Left cardiac atrium (tissue), 4 donors: ENCODE measurements around the gene CITED2. TPM values are rescaled to one million over a fixed set of nuclear protein-coding genes. Genes with fewer than 3 reads are reported as not detected.
"Not testable (repeated sequence)": the region's sequence is repeated elsewhere in the genome, so short reads cannot be mapped to it uniquely, and the experiment has no call there.

ENCODE experiments used
- ATAC-seq, 2 donors: fragments of 200-7000 bp; cut with Tn5 transposase; one replicate each; pipeline ENCODE4 v1.9.1; 2020; ENCODE audit warnings: mild to moderate bottlenecking in 2 of 2, moderate library complexity in 2 of 2
- DNase-seq: peaks from one replicate; pipeline ENCODE4 v3.0.0-alpha.2; 2020
- intact Hi-C, 2 donors: fragments of 100-400 bp; cut with DNase I; formaldehyde crosslinking; loops; one replicate each; pipeline versions ENCODE4 v1.14.1 to v1.15.1; 2022 to 2023
- total RNA-seq, 2 donors: library from RNA; stranded (reverse); fragmentation: NEBNext Ultra II Directional; extraction: Animal tissue kit (Norgen Biotek cat#: 25700); gene quantifications; one replicate each; pipeline ENCODE4 v1.2.1, GENCODE V29; 2021
- donor health status: DM: no; HTN: yes; CAD: no.
- donor health status: DM: no; HTN: yes; CAD: no; lungs with severe emphysema.
- donor health status: DM: yes; HTN: yes; CAD: no.
- donor health status: Dilated cardiomyopathy.

CITED2 gene
- total RNA-seq, 2 donors from 2014 or later = 51.3 to 121 TPM

DNA sequence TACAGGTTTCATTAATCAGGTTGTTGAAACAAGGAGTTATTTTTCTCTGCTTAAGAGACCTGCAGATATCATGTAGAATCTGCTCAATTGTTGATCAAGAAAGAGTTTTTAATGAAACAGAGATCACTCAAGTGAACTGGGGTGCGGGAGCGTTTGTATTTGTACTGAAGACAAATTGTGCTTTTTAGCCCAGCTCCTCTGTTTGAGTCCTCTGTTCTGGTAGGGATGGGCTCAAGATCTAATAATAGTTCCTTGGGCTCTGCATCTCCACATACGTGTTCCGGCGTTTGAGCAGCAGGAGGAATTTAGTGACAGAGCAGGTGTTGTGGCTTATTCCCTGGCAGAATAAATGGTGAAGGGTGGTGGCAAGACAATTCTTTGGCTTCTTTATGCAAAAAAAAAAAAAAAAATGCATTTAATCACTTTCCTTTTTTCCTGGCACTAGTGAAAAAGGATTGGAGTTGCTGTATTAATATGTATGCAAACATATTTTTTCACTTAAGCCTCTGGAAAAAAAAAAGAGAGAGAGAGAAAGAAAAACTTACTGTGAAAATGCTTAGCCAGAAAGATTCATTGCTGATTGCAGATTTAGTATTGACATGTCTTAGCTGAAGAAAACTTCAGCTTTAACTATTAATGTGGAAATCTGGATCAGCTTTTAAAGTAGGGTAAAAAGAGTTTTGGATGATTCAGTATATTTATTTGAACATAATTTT lies 4.0 kb downstream of the CITED2 start:
- intact Hi-C loops = loop anchor here (5.0 to 10.0 kb wide), 4 partner anchors 394 to 704 kb away; no protein-coding TSS in a partner anchor
- ATAC-seq = no peak
- no peak for DNase-seq

- no peak for ATAC-seq
- intact Hi-C loops = loop anchor here (5.0 to 10.0 kb wide), 7 partner anchors 75 to 705 kb away; partner anchors contain the start of gene TXLNB (in 1 of the 2)
- no peak for DNase-seq
Measured at GRCh38 chr6:139369568-139370282, 4.7 kb downstream of the CITED2 start.

DNA sequence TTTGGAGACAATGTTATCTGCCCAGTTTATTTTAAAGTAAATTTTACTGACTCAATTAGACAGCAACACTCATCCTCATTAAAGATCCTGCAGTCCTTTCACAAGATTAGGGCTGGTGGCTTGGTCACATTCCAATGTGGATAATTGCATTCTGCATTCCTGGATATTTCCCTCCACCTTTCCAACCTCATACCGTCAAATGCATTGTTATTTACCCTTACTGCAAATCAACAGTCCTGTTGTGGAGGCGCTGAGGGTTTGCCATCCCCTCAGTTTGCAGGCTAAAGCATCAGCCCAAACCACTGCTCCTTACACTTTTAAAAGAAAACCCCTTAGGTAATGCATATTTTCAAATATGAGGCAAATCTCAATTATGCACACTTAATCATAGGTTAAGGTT lies 5.4 kb downstream of the CITED2 start:
- intact Hi-C loops = loop anchor here (10.0 kb wide), 3 partner anchors 74 to 554 kb away; partner anchors contain the start of gene TXLNB (in 1 of the 2)
- DNase-seq (no peak), ATAC-seq (no peak)

- intact Hi-C loops = loop anchor here (10.0 kb wide), 3 partner anchors 74 to 554 kb away; partner anchors contain the start of gene TXLNB (in 1 of the 2)
- no peak for ATAC-seq
- no peak for DNase-seq
Measured at GRCh38 chr6:139368661-139369060, 5.8 kb downstream of the CITED2 start.

DNA sequence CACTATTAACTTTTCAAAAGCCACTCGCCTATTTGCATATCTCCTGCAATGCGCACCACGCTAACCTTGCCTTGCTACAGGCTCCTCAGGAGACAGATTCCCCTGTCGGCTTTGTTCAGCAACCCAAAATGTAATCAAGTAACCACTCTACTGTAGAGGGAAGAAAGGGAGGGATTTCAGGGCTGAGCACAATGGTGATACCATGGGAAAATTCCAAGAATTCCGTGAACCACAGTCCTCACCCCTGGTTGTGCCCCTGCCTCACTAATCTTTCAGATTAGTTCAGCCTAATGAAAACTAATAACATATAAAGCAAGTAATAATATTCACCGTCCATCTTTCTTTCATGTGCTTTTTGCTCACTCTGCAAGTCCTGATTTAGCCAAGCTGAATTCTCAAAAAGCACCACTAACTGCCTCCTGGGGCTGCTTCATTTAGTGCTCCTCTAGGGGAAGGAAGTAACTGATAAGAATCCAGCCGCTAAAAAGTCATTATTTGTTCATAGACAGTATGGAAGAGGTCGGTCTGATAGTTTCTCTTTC lies 6.6 kb downstream of the CITED2 start:
- intact Hi-C loops = loop anchor here (10.0 kb wide), 3 partner anchors 73 to 553 kb away; partner anchors contain the start of gene TXLNB (in 1 of the 2)
- ATAC-seq = no peak

DNA sequence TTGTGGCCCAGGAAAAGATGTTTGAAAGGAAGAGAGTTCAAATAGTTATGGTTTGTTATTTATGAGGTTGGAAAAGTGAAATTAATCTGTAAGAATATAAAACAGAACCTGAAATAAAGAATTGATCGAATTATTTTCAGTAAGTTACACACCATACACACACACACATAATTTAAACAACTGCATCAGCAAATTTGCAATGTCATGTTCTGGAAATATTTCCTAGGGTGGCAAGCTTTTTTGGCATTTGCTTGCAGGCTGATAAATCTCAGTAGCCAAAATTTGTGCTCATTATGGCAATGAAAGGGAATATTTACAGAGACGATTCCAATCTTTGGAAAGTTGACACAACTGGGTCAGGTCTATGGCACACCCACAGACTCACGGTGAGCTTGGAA lies 9.5 kb downstream of the CITED2 start:
- intact Hi-C loops = loop anchor here (1.0 to 10.0 kb wide), 6 partner anchors 70 to 550 kb away; partner anchors contain the start of gene TXLNB (in 1 of the 2)
- DNase-seq (no peak), ATAC-seq (no peak)

More for the DNA sequence above, 6.6 kb downstream of the CITED2 start:
- DNase-seq = no peak

- DNase-seq = no peak
- peak; percentile 18 to 50 for ATAC-seq
- intact Hi-C loops = loop anchor here (1.0 to 10.0 kb wide), 6 partner anchors 70 to 550 kb away; partner anchors contain the start of gene TXLNB (in 1 of the 2)
Measured at GRCh38 chr6:139364302-139364981, 10.0 kb downstream of the CITED2 start.

- intact Hi-C loops = loop anchor here (1.0 to 10.0 kb wide), 7 partner anchors 69 to 549 kb away; partner anchors contain the start of gene TXLNB (in 1 of the 2)
- not testable (repeated sequence) for DNase-seq, ATAC-seq
Measured at GRCh38 chr6:139363797-139364196, 10.7 kb downstream of the CITED2 start.

DNA sequence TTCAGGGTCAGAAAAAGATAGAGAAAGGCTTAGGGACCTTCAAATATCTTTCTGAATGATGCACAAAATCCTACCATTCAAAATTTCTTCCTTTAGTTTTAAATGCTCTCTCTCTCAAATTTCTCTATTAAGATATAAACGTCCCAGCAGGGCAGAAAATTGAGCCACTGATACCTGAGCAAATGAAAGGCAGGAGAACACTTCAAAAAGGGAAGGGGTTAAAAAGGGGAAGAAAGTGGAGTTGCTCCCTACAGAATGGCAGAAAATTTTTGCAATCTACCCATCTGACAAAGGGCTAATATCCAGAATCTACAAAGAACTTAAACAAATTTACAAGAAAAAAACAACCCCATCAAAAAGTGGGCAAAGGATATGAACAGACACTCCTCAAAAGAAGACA lies 11.3 kb downstream of the CITED2 start:
- DNase-seq, ATAC-seq: not testable (repeated sequence)
- intact Hi-C loops = loop anchor here (2.0 to 10.0 kb wide), 6 partner anchors 68 to 548 kb away; partner anchors contain the start of gene TXLNB (in 1 of the 2)

DNA sequence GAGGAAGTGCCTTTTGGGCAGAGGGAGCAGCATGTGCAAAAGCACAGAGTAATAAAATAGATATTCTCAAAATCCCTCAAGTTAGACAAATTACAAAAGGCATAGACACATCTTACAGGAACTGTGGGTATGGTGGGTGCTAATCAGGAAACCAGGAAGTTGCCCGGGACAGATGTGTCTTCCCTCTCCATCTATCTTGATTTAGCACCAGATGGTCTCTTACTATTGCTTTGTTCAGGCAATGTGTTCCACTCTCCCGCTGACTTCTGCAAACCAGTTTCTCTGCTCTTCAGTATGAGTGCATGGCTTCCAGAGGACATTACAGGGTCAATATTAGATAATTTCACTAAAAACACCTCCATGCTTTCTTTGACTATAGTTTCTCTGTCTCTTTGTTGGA lies 13.2 kb downstream of the CITED2 start:
- DNase-seq (no peak), ATAC-seq (peak in 1 of 2 donors; percentile 51)
- intact Hi-C loops = loop anchor here (5.0 to 10.0 kb wide), 5 partner anchors 66 to 546 kb away; partner anchors contain the start of gene TXLNB (in 1 of the 2)

DNA sequence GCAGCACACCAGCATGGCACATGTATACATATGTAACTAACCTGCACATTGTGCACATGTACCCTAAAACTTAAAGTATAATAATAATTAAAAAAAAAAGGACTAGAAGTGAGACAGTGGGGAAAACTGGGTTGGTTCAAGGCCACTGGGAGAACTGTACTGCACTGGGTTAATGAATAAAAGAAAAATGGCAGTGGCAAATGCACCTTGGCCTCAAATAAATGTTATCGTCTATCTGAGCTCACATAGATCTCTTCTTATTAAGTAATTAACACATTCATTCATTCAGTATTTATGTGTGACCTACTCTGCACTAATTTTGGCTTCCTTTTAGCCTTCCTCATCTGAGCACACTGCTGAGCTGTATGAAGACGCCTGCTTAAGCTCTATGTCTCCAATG lies 17.5 kb downstream of the CITED2 start:
- DNase-seq (no peak), ATAC-seq (no peak)
- intact Hi-C loops = no loop called here

DNA sequence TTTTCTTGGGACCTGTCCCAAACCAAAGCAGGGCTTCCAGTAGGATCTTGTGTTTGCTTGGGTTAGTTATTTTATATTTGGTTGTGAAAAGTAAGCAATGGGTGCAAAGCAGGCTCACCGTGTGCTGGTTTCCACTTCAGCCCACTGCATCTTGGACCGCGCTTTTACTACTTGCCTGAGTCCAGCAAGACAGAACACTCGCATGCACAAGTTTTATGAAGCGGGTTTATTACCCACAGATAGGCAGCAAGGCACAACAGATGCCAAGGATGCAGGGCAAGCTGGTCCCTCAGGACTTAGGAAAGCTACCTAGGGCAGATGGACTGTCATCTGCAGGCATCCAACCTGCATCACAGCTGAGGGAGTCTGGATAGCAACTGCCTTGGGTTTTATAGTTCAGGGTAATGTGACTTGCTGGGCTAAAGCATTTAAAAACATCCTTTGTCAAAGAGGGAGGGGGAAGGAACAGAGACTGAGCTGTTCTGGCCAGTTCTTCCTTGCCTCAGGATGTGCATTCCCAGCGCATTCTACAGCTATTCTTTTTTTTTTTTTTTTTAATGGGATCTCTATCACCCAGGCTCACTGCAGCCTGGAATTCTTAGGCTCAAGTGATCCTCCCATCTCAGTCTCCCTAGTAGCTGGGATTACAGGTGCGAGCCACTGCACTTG lies 18.5 kb downstream of the CITED2 start:
- intact Hi-C loops = no loop called here
- DNase-seq (no peak), ATAC-seq (no peak)

DNA sequence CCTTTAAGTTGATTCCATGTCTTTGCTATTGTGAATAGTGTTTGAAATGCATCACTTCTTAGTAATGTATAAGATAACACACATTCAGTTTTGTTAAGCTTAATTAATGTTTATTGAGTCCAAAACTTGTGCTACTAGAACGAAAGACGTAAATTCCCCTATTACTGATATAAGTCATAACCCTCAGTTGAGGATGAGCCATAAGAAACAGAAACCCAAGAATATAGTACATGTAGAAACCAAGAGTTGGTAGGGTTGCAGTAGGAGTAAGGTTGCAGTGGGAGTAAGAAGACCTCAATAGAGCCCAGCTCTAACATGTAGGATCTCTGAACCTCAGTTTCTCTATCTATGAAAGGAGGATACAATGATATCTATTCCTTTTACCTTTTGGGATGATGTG lies 19.3 kb downstream of the CITED2 start:
- intact Hi-C loops = no loop called here
- DNase-seq (no peak), ATAC-seq (no peak)

GRCh38 chr6:139354189-139354588 lies 20.3 kb downstream of the CITED2 start:
- intact Hi-C loops = no loop called here
- DNase-seq (no peak), ATAC-seq (no peak)

- intact Hi-C loops = no loop called here
- ATAC-seq (no peak), DNase-seq (no peak)
Measured at GRCh38 chr6:139349464-139350020, 24.9 kb downstream of the CITED2 start.

DNA sequence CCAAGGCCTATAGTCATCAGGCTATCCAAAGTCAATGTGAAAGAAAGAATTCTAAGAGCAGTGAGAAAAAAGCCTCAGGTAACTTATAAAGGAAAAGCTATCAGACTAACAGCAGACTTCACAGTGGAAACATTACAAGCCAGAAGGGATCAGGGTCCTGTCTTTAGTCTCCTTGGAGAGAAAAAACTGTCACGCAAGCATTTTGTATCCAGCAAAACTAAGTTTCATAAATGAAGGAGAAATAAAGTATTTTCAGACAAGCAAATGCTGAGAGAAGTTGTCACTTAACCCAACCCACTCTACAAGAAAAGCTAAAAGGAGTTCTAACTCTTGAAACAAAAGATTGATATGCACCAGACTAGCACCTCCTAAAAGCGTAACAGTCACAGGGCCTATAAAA lies 28.1 kb downstream of the CITED2 start:
- intact Hi-C loops = no loop called here
- DNase-seq = no peak

DNA sequence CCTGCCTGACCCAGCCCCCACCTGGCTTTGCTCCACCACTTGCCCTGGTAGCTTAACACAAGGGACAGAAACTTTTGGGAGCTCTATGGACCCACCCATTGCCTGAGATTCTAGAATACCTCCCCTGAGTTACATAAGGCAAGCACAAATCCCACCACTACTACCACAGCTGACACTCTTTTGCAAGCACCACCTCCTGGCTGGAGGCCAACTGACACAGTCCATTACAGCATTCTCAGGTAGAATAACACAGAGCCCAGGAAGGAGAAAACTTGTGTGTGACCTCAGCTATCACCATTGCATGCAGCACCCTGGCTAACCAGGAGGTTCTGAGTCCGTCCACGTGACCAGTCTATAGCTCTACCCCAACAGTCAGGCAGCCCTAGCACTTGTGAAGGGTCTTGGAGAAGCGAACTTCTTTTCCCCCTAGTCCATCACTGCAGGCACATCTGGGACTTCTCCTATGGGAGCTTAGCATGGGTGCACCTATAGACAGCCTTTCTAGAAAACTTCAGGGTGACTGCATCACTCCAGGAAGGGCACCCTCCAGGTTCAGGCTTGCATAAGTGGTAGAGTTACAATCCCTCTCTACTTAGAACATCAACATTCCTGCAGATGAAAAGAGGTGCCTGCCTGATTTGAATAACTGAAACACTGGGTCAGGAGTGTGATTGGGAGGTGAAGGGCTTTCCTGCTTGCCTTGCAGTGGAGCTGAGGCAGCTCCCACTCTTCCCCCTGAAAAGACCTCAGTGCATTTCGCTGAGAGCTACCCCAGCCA lies 30.1 kb downstream of the CITED2 start:
- ATAC-seq (no peak), DNase-seq (no peak)
- intact Hi-C loops = no loop called here

More for the DNA sequence above, 28.1 kb downstream of the CITED2 start:
- no peak for ATAC-seq
